GM12872 (cell line): ENCODE data around the gene ZNF219.
A peak's percentile ranks its signal among the peaks of the same experiment; 100 is the strongest.

Experiments
- TF ChIP-seq, protein P1 (sequence below): IDR thresholded peaks from 3 replicates; pipeline ENCODE4 v1.5.1; 2011; ENCODE audit warnings: low read depth, mild to moderate bottlenecking, low read length, moderate library complexity; ENCODE audit not compliant: insufficient read depth

The ZNF219 gene

GRCh38 chr14:21069388-21070082 is 28.9 kb downstream of the ZNF219 start:
- TF ChIP-seq, protein P1, sequence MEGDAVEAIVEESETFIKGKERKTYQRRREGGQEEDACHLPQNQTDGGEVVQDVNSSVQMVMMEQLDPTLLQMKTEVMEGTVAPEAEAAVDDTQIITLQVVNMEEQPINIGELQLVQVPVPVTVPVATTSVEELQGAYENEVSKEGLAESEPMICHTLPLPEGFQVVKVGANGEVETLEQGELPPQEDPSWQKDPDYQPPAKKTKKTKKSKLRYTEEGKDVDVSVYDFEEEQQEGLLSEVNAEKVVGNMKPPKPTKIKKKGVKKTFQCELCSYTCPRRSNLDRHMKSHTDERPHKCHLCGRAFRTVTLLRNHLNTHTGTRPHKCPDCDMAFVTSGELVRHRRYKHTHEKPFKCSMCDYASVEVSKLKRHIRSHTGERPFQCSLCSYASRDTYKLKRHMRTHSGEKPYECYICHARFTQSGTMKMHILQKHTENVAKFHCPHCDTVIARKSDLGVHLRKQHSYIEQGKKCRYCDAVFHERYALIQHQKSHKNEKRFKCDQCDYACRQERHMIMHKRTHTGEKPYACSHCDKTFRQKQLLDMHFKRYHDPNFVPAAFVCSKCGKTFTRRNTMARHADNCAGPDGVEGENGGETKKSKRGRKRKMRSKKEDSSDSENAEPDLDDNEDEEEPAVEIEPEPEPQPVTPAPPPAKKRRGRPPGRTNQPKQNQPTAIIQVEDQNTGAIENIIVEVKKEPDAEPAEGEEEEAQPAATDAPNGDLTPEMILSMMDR = no peak

DNA sequence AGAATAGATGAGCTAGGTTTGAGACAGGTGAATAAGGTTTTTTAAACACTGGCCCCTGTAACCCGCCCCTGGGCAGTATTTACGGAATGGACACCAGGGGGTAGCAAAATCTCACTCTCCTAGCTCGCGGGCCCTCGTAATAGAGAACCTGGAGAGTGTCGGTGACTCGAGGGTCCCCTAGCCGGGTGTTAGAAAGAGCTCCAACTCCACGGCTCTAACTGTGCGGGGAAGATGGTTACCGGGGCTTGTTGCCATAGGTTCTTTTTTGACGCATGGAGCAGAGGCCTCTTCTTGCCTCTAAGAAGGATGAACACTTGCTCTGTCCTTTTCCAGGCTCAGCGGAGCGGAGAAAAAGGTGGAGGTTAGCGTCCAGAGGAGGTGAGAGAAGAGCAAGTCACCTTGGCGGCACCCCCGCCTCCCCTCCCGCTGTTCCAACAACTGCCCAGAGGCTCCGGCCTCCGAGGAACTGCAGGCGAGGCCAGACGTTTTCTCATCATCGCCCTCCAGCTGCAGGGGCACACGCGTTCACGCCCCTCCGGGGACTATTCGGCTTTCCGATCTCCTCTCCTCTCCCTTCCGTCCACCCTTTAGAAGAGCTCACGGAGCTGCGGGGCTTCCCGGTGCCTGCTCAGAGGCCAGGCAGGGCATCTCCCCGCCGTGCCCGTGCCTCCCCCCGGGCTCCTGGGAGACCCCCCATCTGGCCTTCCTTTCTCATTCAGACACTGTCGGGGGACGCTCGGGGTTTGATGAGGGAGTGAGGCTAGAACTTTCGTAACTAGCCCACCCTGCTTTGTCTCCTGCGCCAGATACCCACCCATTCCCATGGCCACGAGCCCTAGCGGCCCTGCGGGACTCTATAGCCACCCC is 29.7 kb downstream of the ZNF219 start:
- TF ChIP-seq, protein P1 = peak; percentile 55

GRCh38 chr14:21066882-21067502 is 31.5 kb downstream of the ZNF219 start:
- TF ChIP-seq, protein P1 = peak; percentile 37; the same call in 2 of the 3 replicates

- TF ChIP-seq, protein P1 = no peak
Measured at GRCh38 chr14:21063479-21063878, 35.0 kb downstream of the ZNF219 start.

DNA sequence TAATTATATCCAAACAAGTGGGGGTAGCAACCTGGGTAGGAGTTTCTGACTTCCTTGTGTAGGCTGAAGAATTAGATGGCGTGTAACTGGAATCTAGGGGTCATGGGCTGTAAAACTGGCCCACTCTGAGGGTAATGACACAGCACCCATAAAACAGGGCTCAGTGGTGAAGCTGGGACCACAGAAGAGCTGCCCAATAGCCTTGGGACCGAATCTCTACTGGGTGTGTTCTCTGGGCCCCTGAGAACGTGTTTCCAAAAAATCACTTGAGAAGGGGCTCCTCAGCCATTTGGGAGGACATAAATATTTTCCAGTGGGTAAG is 37.1 kb downstream of the ZNF219 start:
- TF ChIP-seq, protein P1 = no peak

GRCh38 chr14:21060614-21061346 is 37.7 kb downstream of the ZNF219 start:
- TF ChIP-seq, protein P1 = no peak
